OCI-LY1 (cell line): ENCODE results near the gene PCYT1A.

ENCODE experiments used
- CTCF ChIP-seq: fragments of 200-600 bp; sonication (generic), shearing (Covaris generic); IDR thresholded peaks from 2 replicates; pipeline ENCODE4 v1.5.1; 2017; ENCODE audit warnings: mild to moderate bottlenecking, antibody characterized with exemption, low read length, moderate library complexity, mixed read lengths
- EZH2 ChIP-seq: fragments of 200-600 bp; sonication (generic), shearing (Covaris generic); IDR thresholded peaks from 2 replicates; pipeline ENCODE4 v1.8.0; 2017; ENCODE audit warnings: borderline replicate concordance, mixed run types, mild to moderate bottlenecking, antibody characterized with exemption, low read length, moderate library complexity, mixed read lengths

- no peak for TF ChIP-seq CTCF
- no peak for TF ChIP-seq EZH2
These were observed 14.7 kb downstream of the PCYT1A start for GRCh38 chr3:196272826-196273225.
